KOPT-K1 (cell line): ENCODE data around the gene GDF9.

Source experiments
- H3K27ac ChIP-seq: fragments of 200-600 bp; sonication (generic); 2 replicates; pipeline ENCODE4 v1.5.1; 2016; ENCODE audit warnings: antibody characterized with exemption, mild to moderate bottlenecking, low read depth, low read length; ENCODE audit not compliant: poor library complexity, severe bottlenecking
- H3K36me3 ChIP-seq: fragments of 200-600 bp; sonication (generic); 2 replicates; pipeline ENCODE4 v1.5.1; 2017; ENCODE audit warnings: antibody characterized with exemption, mild to moderate bottlenecking, low read length, moderate library complexity; ENCODE audit not compliant: insufficient read depth
- H3K9me3 ChIP-seq: fragments of 200-600 bp; sonication (generic); 2 replicates; pipeline ENCODE4 v1.5.1; 2017; ENCODE audit warnings: antibody characterized with exemption, low read length, mild to moderate bottlenecking; ENCODE audit not compliant: insufficient read depth, poor library complexity, severe bottlenecking

The GDF9 gene, protein sequence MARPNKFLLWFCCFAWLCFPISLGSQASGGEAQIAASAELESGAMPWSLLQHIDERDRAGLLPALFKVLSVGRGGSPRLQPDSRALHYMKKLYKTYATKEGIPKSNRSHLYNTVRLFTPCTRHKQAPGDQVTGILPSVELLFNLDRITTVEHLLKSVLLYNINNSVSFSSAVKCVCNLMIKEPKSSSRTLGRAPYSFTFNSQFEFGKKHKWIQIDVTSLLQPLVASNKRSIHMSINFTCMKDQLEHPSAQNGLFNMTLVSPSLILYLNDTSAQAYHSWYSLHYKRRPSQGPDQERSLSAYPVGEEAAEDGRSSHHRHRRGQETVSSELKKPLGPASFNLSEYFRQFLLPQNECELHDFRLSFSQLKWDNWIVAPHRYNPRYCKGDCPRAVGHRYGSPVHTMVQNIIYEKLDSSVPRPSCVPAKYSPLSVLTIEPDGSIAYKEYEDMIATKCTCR

DNA sequence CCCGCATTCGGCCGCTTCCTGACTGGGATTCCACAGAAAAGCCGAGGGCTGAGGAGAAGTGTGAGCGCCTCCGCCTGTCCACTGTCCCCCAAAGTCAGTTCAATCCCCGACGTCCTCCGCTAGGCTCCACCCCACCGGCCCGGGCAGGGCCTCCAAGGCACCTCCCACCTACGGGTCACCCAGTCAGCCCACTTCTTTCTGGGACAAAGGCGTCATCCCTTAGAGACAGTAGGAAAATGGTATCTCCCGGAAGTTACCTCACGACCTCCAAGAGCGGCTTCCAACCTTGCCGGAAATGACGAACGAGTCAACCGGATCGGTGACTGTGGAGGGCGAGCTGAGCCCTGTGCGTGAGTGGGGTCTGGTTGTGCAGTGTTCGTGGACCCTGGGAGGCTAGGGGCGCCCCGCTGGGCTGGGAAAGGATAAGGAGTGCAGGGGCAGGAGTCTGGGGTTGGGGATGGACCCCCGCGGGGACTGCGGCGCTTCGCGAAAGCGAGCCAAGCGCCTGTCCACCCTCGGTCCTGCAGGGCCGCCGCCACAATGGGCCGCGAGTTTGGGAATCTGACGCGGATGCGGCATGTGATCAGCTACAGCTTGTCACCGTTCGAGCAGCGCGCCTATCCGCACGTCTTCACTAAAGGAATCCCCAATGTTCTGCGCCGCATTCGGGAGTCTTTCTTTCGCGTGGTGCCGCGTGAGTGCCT lies at the start of gene GDF9, which contains the start of gene UQCRQ:
Gene GDF9 (minus strand): TSS at position 128 of the 704 bp plus-strand sequence. CDS start 1,936 bp downstream, outside the sequence.
Gene UQCRQ (plus strand): TSS at position 301 of the 704 bp plus-strand sequence. CDS start 240 bp downstream, at position 541.
- Histone ChIP-seq H3K27ac (peak within 1 kb of the TSS; percentile 71), H3K36me3 (peaks cover 39% of the 10 kb centered on the region), H3K9me3 (no peaks in the 10 kb centered on the region)

DNA sequence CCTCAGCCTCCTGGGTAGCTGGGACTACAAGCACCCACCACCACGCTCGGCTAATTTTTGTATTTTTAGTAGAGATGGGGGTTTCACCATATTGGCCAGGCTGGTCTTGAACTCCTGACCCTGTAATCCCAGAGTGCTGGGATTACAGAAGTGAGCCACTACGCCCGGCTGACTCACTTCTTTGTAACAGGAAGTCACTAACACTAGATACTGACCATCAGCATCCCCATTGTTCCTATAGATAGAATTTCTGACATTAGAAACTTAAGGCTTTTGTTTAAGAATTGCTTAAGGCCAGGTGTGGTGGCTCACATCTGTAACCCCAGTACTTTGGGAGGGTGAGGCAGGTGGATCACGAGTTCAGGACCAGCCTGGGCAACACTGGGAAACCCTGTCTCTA lies 49.4 kb upstream of the GDF9 start:
- H3K36me3 ChIP-seq = peaks cover 77% of the 10 kb centered on the region
- H3K9me3 ChIP-seq = no peaks in the 10 kb centered on the region
- no peak overlapping the region for H3K27ac ChIP-seq

DNA sequence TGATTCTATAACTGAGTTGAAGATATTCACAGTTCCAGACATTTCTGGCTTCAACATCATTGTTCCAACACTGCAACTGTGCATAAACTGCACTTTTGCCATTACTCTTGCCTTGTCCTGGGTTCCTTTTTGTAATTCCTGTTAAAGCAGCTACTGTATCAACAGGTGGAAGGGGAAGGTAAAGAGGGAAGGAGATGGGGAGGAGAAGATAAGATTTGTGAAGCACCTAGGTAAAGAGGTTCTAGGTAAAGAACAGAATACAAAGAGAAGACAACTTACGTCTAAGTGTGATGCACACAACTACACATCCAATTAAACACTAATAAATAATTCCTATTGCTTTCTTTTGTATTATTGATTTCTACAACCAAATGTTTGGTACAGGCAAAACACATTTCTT lies 43.4 kb upstream of the GDF9 start:
- Histone ChIP-seq H3K9me3 (no peaks in the 10 kb centered on the region), H3K36me3 (peaks cover 57% of the 10 kb centered on the region), H3K27ac (no peak overlapping the region)

DNA sequence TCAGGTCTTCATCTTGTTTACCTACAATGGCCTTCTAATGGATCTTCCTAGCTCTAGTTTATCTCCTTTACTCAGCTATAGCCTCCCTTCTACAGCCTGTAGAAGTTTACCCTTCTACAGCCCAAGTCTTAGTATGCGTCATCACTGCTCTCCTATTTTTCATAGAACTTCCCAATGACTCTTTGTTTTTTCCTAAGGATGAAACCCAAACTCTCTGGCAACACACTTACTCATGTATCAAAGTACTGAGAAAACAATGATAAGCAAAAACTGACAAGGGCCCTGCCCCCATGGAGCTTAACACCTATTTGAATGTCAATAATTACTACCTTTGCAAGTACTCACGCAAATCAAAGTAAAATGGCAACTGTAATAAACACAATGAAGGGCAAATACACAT lies 40.9 kb upstream of the GDF9 start:
- Histone ChIP-seq H3K9me3 (no peaks in the 10 kb centered on the region), H3K36me3 (peaks cover 55% of the 10 kb centered on the region), H3K27ac (no peak overlapping the region)

DNA sequence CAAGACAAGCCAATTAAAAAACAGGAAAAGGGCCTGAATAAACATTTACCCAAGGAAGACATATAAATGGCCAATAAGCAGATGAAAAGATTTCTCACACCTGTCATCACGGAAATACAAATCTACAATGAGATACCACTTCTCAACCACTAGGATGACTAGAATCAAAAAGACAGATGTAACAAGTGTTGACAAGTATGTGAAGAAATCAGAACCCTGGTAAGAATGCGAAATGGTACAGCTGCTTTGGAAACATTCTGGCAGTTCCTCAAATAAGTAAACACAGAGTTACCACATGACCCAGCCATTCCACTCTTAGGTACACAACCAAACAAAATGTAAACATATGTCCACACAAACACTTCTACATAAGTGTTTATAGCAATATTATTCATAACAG lies 39.7 kb upstream of the GDF9 start:
- peaks cover 53% of the 10 kb centered on the region for H3K36me3 ChIP-seq
- no peaks in the 10 kb centered on the region for H3K9me3 ChIP-seq
- H3K27ac ChIP-seq = no peak overlapping the region

DNA sequence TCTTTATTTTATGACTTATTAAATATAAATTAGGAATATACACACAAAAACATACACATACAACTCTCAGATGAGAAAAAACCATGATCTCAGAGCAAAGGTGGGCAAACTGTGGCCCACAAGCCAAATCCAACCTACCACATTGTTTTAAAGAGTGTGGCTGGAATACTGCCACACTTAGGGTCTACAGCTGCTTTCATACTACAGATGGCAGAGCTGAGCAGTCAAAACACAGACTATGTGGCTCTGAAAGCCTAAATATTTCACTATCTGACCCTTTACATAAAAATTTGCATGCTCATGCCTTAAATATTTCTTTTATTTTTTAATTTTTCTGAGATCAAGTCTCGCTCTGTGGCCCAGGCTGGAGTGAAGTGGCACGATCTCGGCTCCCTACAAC lies 35.5 kb upstream of the GDF9 start:
- Histone ChIP-seq H3K27ac (no peak overlapping the region), H3K36me3 (peaks cover 62% of the 10 kb centered on the region), H3K9me3 (no peaks in the 10 kb centered on the region)

DNA sequence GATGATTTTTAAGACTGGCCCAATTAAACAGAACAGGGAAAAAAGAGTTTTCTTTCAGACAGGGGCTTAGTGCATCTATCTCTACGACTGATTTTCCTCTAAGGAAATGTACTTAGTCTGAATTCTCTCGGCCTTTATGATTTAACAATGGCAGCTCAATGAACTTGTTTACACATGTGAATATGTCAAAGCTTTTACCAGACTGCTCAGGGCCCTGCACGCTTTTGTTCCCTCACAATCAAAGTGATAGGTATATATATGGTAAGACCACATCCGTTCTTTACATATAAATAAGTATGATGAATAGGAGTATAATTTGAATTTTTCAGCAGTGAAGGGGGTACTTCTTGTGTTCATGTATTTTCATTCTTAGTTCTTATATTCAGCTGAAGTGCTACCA lies 34.8 kb upstream of the GDF9 start:
- Histone ChIP-seq H3K36me3 (peaks cover 69% of the 10 kb centered on the region), H3K27ac (no peak overlapping the region), H3K9me3 (no peaks in the 10 kb centered on the region)

DNA sequence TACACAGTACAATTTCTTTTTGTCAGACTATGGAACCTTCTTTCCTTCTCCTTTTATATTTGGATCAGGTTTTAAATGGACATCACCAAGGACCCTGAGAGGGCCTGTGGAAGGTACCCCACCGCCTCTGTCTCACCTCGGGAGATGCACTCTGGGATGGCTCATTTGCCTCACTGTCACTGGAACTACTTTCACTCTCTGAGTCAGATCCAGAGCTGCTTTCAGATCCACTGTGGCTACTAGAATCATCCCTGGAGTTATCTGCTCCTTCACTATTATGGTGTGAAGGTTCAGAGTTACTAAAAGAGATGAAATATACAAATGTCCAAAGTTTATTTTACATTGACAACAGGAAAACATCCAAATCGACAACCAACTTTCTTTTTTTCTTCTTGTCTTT lies 31.8 kb upstream of the GDF9 start:
- H3K36me3 ChIP-seq = peaks cover 86% of the 10 kb centered on the region
- H3K9me3 ChIP-seq = no peaks in the 10 kb centered on the region
- H3K27ac ChIP-seq = no peak overlapping the region

DNA sequence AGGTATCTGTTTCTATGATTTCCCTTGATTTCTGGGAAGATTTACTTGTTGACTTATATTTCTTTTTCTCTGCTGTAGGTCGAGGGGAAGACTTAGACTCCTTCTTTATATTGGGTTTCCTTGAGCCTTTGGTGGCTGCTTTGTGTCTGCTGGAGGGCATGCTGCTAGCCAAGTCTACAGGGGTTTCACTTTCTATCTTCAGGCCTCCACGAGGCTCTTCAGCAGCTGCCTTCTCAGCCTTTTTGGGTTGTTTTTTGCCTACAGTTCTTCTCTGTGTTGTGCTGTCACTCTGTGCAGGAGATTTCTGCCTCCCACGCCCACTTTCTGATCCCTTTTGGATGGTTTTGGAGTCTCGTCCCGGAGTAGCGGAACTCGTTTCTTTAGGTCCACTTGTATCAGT lies 30.4 kb upstream of the GDF9 start:
- H3K9me3 ChIP-seq = no peaks in the 10 kb centered on the region
- H3K36me3 ChIP-seq = peaks cover 92% of the 10 kb centered on the region
- H3K27ac ChIP-seq = peak overlapping the region; percentile 33

DNA sequence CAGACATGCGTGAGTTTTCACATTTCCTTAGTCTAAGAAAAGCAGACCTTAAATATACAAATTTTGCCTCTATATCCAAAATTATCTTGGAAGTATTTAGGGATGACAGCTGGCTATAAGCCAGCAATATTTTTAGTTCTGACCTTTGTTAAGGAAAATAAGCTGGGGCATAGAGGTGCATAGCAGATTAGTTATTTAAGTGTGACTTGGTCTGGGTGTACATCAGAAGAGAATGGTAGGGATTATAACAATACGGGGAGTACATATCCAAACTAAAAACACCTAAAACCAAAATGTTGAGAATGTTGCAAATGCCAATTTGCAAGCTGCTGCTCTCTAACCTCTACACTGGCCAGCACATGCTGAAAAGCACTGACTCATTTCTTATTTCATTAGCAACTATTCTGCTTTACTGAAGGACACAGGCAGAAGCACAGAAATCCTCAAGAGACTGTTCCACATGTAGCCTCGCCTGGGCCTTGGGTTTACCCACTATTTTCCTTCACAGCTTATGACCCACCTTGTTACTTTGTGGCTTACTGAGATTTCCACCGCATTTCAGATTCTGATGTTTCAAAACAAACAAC lies 29.5 kb upstream of the GDF9 start:
- Histone ChIP-seq H3K9me3 (no peaks in the 10 kb centered on the region), H3K27ac (no peak overlapping the region), H3K36me3 (peaks cover 91% of the 10 kb centered on the region)

DNA sequence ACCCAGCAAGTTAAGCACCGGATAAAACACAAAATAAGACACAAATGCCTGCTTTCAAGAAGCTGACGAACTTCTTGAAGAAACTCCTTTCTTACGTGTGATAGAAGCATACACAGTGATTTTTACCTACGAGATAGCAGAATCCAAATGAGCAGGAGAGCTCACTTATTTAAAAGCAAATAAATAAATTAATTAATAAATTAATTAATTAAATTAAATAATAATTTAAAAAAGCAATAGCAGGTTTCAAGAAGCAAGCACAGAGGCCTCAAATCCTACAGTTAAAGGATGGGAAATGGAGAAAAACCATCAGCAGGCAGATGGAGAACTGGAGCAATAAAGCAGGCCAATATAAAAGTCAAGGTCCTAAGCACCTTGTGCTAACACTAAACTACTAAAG lies 24.5 kb upstream of the GDF9 start:
- H3K36me3 ChIP-seq = peaks cover 96% of the 10 kb centered on the region
- H3K27ac ChIP-seq = no peak overlapping the region

DNA sequence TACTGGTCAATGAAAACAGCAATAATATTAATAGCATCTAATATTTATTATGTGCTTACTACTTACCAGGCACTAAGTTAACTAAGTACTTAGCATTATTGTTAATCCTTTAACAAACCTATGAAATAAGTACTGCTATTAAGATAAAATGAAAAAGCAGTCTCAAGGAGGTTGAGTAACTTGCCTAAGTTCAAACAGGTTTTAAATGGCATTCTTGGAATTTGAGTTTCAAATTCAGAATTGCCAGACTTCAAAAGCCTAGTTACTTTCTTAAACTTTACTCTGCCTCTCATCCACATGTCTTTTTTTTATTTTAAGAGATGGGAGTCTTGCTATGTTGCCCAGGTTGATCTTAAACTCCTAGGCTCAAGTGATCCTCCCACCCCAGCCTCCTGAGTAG lies 23.2 kb upstream of the GDF9 start:
- H3K36me3 ChIP-seq = peaks cover 96% of the 10 kb centered on the region
- H3K27ac ChIP-seq = no peak overlapping the region
- H3K9me3 ChIP-seq = no peaks in the 10 kb centered on the region

More for the DNA sequence above, 24.5 kb upstream of the GDF9 start:
- H3K9me3 ChIP-seq = no peaks in the 10 kb centered on the region

DNA sequence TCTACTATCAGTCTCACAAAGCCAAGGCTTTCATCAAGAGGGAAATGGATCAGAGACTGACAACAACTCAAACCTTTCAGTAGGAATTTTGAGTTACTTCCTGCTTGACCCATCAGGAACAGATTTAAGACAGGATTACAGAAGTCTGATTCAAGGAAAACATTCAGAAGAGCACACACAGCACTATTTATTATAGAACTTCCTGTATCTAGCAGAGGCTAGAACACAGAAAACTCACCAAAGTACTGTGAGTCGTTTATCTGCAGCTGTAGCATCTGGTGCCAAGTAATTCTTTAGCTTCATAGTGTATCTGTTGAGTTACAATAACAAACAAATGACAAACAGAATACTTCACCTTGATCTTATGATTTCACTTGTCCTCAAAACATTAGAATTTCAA lies 21.0 kb upstream of the GDF9 start:
- peaks cover 97% of the 10 kb centered on the region for H3K36me3 ChIP-seq

DNA sequence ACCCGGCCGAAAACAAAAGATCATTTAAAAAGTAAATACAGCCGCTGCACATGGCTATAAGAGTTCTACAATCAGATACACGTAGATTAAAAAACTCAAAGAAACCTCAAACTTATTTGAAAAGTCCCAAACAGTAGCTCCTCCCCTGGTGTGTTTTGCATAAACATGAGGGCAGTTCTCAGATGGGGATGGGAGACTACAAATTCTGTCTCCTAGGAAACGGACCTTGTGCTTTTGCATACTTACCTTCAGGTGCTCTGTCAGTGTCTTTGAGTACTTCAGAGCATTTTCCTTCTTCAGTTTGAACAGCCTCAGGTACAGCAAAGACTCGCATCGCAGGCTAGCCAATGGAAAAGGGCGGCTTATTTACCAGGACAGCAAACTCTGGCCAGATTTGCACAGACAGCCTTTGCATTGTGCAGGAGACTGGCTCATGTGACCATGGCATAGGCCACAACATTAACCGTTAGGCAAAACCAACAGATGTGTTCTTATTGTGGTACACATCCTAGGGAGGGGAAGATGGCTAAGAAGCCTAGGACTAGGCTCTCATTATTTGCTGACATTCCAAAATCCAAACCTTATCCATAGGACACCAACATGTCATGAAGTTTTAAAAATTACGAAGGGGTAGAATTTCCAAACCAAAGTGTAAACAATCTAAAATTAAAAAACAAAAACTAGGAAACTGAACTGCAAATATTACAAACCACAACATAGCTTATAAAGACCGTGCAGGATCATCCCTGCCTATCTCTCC lies 20.0 kb upstream of the GDF9 start:
- Histone ChIP-seq H3K27ac (no peak overlapping the region), H3K36me3 (peaks cover 97% of the 10 kb centered on the region)

More for the DNA sequence above, 21.0 kb upstream of the GDF9 start:
- no peaks in the 10 kb centered on the region for H3K9me3 ChIP-seq
- H3K27ac ChIP-seq = no peak overlapping the region

DNA sequence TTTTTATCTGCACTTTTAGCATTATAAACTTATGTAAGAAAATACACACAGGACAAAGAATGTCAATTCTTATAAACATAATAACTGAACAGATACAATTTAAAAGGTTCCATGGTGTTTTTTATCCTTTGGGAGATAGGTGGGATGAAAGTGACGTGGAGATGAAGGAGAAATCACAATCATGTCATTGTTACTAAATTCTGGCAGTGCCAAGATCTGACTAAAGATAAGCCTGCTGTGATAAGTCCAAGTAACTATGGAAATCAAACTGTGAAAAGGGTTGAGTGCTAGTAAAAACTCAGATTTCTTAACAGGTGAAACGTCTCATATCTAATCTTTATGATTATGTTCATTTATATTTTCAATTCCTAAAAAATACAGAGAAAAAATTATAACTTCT lies 18.3 kb upstream of the GDF9 start:
- no peak overlapping the region for H3K27ac ChIP-seq
- no peaks in the 10 kb centered on the region for H3K9me3 ChIP-seq
- peaks cover 99% of the 10 kb centered on the region for H3K36me3 ChIP-seq

More for the DNA sequence above, 20.0 kb upstream of the GDF9 start:
- H3K9me3 ChIP-seq = no peaks in the 10 kb centered on the region
